ENCODE results near the gene LRFN4. TPM values are rescaled to one million over a fixed set of nuclear protein-coding genes. Genes with fewer than 3 reads are reported as not detected.

The LRFN4 gene
- total and polyA plus RNA-seq, 10 of the 15 experiments (the other 5 are each of a cell fraction or from before 2014, with no cell fraction given), result 0.03 to 43.8 (median 4.9) TPM

DNA sequence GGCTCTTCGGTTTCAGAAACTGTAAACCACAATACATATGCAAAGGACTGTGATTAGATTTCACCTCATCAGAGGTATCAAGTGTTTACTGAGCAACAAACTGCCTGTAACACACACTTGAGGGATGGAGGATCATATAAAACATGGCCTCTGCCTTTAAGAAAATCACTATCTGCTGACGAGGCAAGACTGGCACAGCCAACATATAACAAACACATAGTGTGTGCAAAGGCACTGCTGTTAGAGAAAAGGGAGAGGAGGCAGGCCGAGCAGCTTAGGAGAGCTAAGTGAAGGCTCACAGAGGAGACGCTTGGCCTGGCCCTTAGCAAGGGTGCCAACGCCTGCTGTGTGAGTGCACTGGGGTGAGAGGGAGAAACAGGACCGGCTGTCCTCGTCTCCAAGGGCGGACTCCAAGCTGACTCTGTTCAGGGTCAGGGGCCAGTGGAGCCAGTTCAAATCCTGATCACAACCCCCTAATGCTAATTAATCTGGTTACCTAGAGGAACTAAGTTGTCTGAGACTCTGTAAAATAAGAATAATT, 48.2 kb downstream of the LRFN4 start:
- Histone ChIP-seq H3K36me3 (ENCODE audit: control insufficient read depth in 2 of 2, insufficient read depth in 2 of 2, low read length in 1 of 2) (no peaks in the 10 kb centered on the region), H3K9me3 (replicated peaks; ENCODE audit: control insufficient read depth, insufficient read depth, low read length) (no peaks in the 10 kb centered on the region), H3K4me2 (ENCODE audit: control insufficient read depth, insufficient read depth) (no peak overlapping the region), H3K27ac (ENCODE audit: control insufficient read depth, insufficient read depth) (no peak overlapping the region), H2AFZ (ENCODE audit: control insufficient read depth, low read depth, low read length) (no peak overlapping the region), H3K27me3 (replicated peaks in 1 of 2; ENCODE audit: control insufficient read depth in 2 of 2, insufficient read depth in 2 of 2, low read length in 1 of 2) (peaks cover 0 to 1% of the 10 kb centered on the region in 2 experiments; a peak in 1 of 4 replicates), H3K4me1 (ENCODE audit: control insufficient read depth, insufficient read depth, low read length) (no peaks in the 10 kb centered on the region), H3K4me3 (no peak overlapping the region), H4K20me1 (ENCODE audit: control insufficient read depth, insufficient read depth) (no peaks in the 10 kb centered on the region), H3K79me2 (ENCODE audit: control insufficient read depth, insufficient read depth, low read length) (no peaks in the 10 kb centered on the region), H3K9ac (ENCODE audit: control insufficient read depth, insufficient read depth, low read length) (no peak overlapping the region)
- CTCF ChIA-PET, result no interaction called here
- FAIRE-seq, result no peak
- TF ChIP-seq NFIC (IDR thresholded peaks at IDR 0.05; ENCODE audit: low read depth, low read length) (no peak), LARP7 (IDR thresholded peaks at IDR 0.05) (no peak), RFX5 (IDR thresholded peaks at IDR 0.05; ENCODE audit: low read depth, low read length) (no peak), MYC (IDR thresholded peaks at IDR 0.05; ENCODE audit: insufficient read depth, insufficient read length, insufficient replicate concordance, low read length, severe bottlenecking) (no peak), TCF7 (IDR thresholded peaks at IDR 0.05; ENCODE audit: borderline replicate concordance) (no peak), STAT1 (conservative IDR thresholded peaks at IDR 0.05) (no peak), NBN (IDR thresholded peaks at IDR 0.05) (no peak), RUNX3 (IDR thresholded peaks at IDR 0.05; ENCODE audit: low read length) (no peak), ZNF622 (IDR thresholded peaks at IDR 0.05) (no peak), CBX5 (IDR thresholded peaks at IDR 0.05; ENCODE audit: low read depth) (no peak), TCF12 (IDR thresholded peaks at IDR 0.05; ENCODE audit: low read depth, low read length) (no peak)
- TF ChIP-seq, protein P1, sequence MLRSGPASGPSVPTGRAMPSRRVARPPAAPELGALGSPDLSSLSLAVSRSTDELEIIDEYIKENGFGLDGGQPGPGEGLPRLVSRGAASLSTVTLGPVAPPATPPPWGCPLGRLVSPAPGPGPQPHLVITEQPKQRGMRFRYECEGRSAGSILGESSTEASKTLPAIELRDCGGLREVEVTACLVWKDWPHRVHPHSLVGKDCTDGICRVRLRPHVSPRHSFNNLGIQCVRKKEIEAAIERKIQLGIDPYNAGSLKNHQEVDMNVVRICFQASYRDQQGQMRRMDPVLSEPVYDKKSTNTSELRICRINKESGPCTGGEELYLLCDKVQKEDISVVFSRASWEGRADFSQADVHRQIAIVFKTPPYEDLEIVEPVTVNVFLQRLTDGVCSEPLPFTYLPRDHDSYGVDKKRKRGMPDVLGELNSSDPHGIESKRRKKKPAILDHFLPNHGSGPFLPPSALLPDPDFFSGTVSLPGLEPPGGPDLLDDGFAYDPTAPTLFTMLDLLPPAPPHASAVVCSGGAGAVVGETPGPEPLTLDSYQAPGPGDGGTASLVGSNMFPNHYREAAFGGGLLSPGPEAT (IDR thresholded peaks at IDR 0.05; ENCODE audit: low read depth), result no peak
- TF ChIP-seq, protein P2, sequence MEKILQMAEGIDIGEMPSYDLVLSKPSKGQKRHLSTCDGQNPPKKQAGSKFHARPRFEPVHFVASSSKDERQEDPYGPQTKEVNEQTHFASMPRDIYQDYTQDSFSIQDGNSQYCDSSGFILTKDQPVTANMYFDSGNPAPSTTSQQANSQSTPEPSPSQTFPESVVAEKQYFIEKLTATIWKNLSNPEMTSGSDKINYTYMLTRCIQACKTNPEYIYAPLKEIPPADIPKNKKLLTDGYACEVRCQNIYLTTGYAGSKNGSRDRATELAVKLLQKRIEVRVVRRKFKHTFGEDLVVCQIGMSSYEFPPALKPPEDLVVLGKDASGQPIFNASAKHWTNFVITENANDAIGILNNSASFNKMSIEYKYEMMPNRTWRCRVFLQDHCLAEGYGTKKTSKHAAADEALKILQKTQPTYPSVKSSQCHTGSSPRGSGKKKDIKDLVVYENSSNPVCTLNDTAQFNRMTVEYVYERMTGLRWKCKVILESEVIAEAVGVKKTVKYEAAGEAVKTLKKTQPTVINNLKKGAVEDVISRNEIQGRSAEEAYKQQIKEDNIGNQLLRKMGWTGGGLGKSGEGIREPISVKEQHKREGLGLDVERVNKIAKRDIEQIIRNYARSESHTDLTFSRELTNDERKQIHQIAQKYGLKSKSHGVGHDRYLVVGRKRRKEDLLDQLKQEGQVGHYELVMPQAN (conservative IDR thresholded peaks at IDR 0.05), result no peak
- TF ChIP-seq, protein P3, sequence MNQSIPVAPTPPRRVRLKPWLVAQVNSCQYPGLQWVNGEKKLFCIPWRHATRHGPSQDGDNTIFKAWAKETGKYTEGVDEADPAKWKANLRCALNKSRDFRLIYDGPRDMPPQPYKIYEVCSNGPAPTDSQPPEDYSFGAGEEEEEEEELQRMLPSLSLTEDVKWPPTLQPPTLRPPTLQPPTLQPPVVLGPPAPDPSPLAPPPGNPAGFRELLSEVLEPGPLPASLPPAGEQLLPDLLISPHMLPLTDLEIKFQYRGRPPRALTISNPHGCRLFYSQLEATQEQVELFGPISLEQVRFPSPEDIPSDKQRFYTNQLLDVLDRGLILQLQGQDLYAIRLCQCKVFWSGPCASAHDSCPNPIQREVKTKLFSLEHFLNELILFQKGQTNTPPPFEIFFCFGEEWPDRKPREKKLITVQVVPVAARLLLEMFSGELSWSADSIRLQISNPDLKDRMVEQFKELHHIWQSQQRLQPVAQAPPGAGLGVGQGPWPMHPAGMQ (IDR thresholded peaks at IDR 0.05; ENCODE audit: borderline replicate concordance), result no peak
- TF ChIP-seq, protein P4, sequence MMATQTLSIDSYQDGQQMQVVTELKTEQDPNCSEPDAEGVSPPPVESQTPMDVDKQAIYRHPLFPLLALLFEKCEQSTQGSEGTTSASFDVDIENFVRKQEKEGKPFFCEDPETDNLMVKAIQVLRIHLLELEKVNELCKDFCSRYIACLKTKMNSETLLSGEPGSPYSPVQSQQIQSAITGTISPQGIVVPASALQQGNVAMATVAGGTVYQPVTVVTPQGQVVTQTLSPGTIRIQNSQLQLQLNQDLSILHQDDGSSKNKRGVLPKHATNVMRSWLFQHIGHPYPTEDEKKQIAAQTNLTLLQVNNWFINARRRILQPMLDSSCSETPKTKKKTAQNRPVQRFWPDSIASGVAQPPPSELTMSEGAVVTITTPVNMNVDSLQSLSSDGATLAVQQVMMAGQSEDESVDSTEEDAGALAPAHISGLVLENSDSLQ (IDR thresholded peaks at IDR 0.05), result no peak
- POLR2A ChIA-PET, result interaction anchor here (0.5 to 0.6 kb wide), 2 partner anchors 107 to 294 kb away, joined by 4 to 5 read pairs; no protein-coding TSS in a partner anchor
- RAD21 ChIA-PET (ENCODE audit: unreplicated experiment), result no interaction called here
- no peak for ATAC-seq
- SMC1A ChIA-PET (ENCODE audit: uncharacterized antibody, unreplicated experiment), result no interaction called here
- BruUV-seq (replicated peaks), result no TSS peak
- in situ Hi-C loops (cut with MboI), result no loop called here
- WGBS (ENCODE audit: insufficient coverage, insufficient replicate concordance, low lambda C conversion rate, missing lambda C conversion rate), result 49% methylated on average over 8 of the region's 8 CpGs
- intact Hi-C loops (cut with micrococcal nuclease; ENCODE audit: unreplicated experiment), result no loop called here
- DNase-seq (ENCODE audit: low read depth, low spot score), result no peak
